Measurements from ENCODE around the gene PID1.

DNA sequence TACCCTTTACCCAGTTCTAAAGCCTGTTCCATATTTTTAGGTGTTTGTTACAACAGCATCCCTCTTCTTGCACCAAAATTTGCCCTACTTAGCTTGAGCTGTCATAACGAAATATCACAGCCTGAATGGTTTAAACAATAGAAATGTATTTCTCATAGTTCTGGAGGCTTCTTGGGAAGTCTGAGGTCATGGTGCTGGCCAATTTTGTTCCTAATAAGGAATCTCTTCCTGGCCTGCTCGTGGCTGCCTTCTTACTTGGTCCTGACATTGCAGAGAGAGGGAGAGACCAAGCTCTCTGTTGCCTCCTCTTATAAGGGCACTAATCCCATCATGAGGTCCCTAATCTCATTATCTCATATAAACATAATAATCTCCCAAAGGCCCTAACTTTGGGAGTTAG lies 267.8 kb downstream of the PID1 start:
- TF ChIP-seq CTCF (IDR thresholded peaks at IDR 0.05) (no peak), POLR2A (IDR thresholded peaks at IDR 0.05) (no peak)
